GM12874 (cell line): ENCODE measurements around the gene TTC39A.

Experiments
- CTCF ChIP-seq: IDR thresholded peaks from 2 replicates; pipeline ENCODE4 v1.5.1; 2011; ENCODE audit warnings: low read depth, mild to moderate bottlenecking, control low read depth, low read length, moderate library complexity; ENCODE audit not compliant: insufficient read depth

TTC39A gene

DNA sequence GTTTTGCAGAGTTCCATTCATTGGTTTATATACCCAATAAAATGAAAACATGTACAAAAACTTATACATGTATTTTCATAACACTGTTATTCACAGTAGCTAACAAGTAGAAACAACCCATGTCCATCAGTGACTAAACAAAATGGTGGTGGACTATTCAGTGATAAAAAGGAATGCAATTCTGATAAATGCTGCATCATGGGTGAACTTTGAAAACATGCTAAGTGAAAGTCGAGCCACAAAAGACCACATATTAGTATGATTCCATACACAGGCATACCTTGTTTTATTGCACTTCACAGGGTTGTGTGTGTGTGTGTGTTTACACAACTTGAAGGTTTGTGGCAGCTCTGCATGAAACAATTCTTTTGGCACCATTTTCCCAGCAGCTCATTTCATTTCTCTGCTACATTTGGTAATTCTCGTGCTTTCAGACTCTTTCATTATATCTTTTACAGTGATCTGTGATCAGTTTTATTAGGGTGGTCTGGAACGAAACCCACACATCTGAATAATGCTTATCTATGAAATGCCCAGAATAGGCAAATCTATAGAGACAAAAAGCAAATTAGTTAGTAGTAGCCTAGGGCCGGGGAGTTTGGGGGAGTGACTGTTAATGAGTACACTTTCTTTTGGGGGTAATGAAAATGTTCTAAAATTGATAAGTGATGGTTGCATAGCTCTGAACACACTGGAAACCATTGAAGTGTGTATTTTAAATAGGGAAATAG, 67.0 kb downstream of the TTC39A start:
- no peak for TF ChIP-seq CTCF

DNA sequence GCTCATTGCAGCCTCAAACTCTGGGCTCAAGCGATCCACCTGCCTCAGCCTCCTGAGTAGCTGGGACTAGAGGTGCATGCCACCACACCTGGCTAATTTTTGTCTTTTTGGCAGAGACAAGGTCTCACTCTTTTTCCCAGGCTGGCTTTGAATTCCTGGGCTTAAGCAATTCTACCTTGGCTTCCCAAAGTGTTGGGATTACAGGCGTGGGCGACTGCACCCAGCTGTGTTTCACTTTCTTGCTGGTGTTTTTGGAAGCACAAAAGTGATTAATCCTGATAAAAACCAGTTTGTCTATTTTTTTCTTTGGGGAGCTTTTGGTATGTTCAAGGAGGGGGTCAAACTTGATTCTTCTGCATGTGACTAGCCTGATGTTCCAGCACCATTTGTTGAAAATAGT, 75.0 kb downstream of the TTC39A start:
- TF ChIP-seq CTCF: no peak

DNA sequence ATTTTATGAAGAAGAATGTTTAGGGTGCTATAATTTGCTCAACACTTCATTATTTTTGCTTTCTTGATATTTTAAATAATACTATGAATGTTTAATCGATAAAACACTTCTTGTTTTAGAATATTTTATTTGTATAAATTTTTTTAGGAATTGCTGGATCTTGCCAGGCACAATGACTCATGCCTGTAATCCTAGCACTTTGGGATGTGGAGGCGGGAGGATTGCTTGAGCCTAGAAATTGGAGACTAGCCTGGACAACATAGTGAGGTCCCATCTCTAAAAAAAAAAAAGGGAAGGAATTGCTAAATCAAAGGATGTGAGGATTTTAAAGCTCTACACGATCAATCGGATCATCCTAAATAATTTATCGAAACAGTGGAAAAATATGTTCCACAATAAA, 76.7 kb downstream of the TTC39A start:
- no peak for TF ChIP-seq CTCF

GRCh38 chr1:51252366-51252765, 78.0 kb downstream of the TTC39A start:
- no peak for TF ChIP-seq CTCF

- TF ChIP-seq CTCF: no peak
Observed at GRCh38 chr1:51249445-51249844, 80.9 kb downstream of the TTC39A start.

GRCh38 chr1:51247499-51247898, 82.9 kb downstream of the TTC39A start:
- TF ChIP-seq CTCF: no peak

DNA sequence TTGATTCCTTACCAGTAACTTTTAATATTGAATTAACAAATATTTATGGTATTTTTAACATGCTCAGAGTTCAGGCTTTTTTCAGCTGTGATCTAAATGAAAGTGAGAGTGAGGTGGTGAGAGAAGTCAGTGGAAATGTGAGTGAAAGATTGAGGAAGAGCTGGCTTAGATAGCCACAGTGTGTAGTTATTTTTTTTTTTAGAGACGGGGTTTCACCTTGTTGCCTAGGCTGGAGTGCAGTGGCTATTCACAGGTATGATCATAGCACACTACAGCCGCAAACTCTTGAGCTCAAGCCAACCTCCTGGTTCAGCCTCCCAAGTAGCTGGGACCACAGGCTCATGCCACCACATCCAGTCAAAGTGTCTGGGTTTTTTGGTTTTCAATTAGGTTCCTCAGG, 83.3 kb downstream of the TTC39A start:
- TF ChIP-seq CTCF: no peak

- TF ChIP-seq CTCF: no peak
Observed at GRCh38 chr1:51242546-51242945, 87.8 kb downstream of the TTC39A start.
